Lung (tissue), 12 donors: ENCODE measurements around the gene PELI2. TPM values are rescaled to one million over a fixed set of nuclear protein-coding genes. Genes with fewer than 3 reads are reported as not detected.

Experiments used
- ATAC-seq: fragments of 200-7000 bp; cut with Tn5 transposase; one replicate; pipeline ENCODE4 v1.9.1; 2020; ENCODE audit warnings: moderate number of reproducible peaks; ENCODE audit not compliant: insufficient read depth, low FRiP score
- DNase-seq, 3 donors: peaks; one replicate each; pipeline ENCODE4 v3.0.0-alpha.2; 2013 to 2017
- H3K27ac ChIP-seq, 2 donors: one replicate each; pipeline ENCODE4 v1.5.1; 2013; ENCODE audit warnings: mild to moderate bottlenecking in 2 of 2, moderate library complexity in 2 of 2, control low read depth in 1 of 2, inconsistent platforms in 1 of 2, low read depth in 1 of 2, low read length in 1 of 2
- H3K27me3 ChIP-seq, 3 donors: one replicate each; pipeline ENCODE4 v1.5.1; 2013; ENCODE audit warnings: low read length in 2 of 3; ENCODE audit not compliant: control insufficient read depth in 3 of 3, insufficient read depth in 3 of 3
- H3K36me3 ChIP-seq, 4 donors: one replicate each; pipeline ENCODE4 v1.5.1; 2013; ENCODE audit warnings: low read length in 4 of 4, mild to moderate bottlenecking in 1 of 4, moderate library complexity in 1 of 4; ENCODE audit not compliant: control insufficient read depth in 4 of 4, insufficient read depth in 4 of 4
- H3K4me1 ChIP-seq, 5 donors: one replicate each; pipeline ENCODE4 v1.5.1; 2013; ENCODE audit warnings: low read length in 5 of 5, mild to moderate bottlenecking in 2 of 5, moderate library complexity in 1 of 5; ENCODE audit not compliant: control insufficient read depth in 5 of 5, insufficient read depth in 5 of 5
- H3K4me3 ChIP-seq: one replicate; pipeline ENCODE4 v1.5.1; 2013; ENCODE audit warnings: mild to moderate bottlenecking, control low read depth, moderate library complexity
- H3K9ac ChIP-seq, 2 donors: one replicate each; pipeline ENCODE4 v1.5.1; 2013; ENCODE audit warnings: low read length in 2 of 2, control low read depth in 1 of 2; ENCODE audit not compliant: insufficient read depth in 1 of 2
- H3K9me3 ChIP-seq, 4 donors: one replicate each; pipeline ENCODE4 v1.5.1; 2013; ENCODE audit warnings: low read length in 3 of 4, mild to moderate bottlenecking in 1 of 4, moderate library complexity in 1 of 4; ENCODE audit not compliant: control insufficient read depth in 4 of 4, insufficient read depth in 3 of 4
- CTCF ChIP-seq: IDR thresholded peaks from 2 replicates; pipeline ENCODE4 v1.5.1; 2012; ENCODE audit warnings: mild to moderate bottlenecking; ENCODE audit errors: control extremely low read depth, extremely low read depth
- WGBS, 2 donors: extraction: QIAGEN DNeasy Blood & Tissue Kit; methylation state at CpG; one replicate each; pipeline ENCODE4 v1.1.7; 2013; 5-methylcytosine and 5-hydroxymethylcytosine counted together
- polyA plus RNA-seq, 2 donors: library from polyadenylated mRNA; stranded (reverse); fragments of 200-250 nt; gene quantifications; one replicate each; pipeline ENCODE4 v1.2.1, GENCODE V29; 2013
- total RNA-seq, 2 donors: library from RNA; depleted of rRNA in 1 of 2; stranded (reverse); fragments of >200 nt in 1 of 2; gene quantifications; one replicate each; pipeline ENCODE4 v1.2.1, GENCODE V29; 2014 to 2021
- donor health status: control.
- donor health status: control.
- donor health status: Bipolar disorder and iron deficiency.
- donor health status: healthy.
- donor health status: DM: yes; HTN: yes; CAD: no.

PELI2 gene
- total and polyA plus RNA-seq, 4 donors, result 3.8 to 21.1 (median 8.5) TPM

- H3K4me3 ChIP-seq, result no peak overlapping the region
- no peak for TF ChIP-seq CTCF
- H3K36me3 ChIP-seq, result no peaks in the 10 kb centered on the region
- peaks cover 0 to 9% (median 5%) of the 10 kb centered on the region in 5 donors for H3K4me1 ChIP-seq
- no peak for DNase-seq
- ATAC-seq, result no peak
- H3K9me3 ChIP-seq, result no peaks in the 10 kb centered on the region
- H3K27me3 ChIP-seq, result no peaks in the 10 kb centered on the region
- no peak overlapping the region for H3K27ac ChIP-seq
- 24 to 59% methylated on average over 1 of the region's 1 CpG for WGBS, 2 donors
- no peak overlapping the region for H3K9ac ChIP-seq
Observed at GRCh38 chr14:56147449-56147848, 29.2 kb downstream of the PELI2 start.

- Histone ChIP-seq H3K9ac (no peak overlapping the region), H3K27ac (no peak overlapping the region), H3K27me3 (no peaks in the 10 kb centered on the region), H3K36me3 (no peaks in the 10 kb centered on the region), H3K9me3 (no peaks in the 10 kb centered on the region), H3K4me3 (no peak overlapping the region), H3K4me1 (peaks cover 0 to 9% (median 5%) of the 10 kb centered on the region in 5 donors)
- ATAC-seq (no peak), DNase-seq (no peak)
- no peak for TF ChIP-seq CTCF
- 61 to 73% methylated on average over 3 of the region's 3 CpGs for WGBS, 2 donors
Observed at GRCh38 chr14:56147986-56148901, 30.0 kb downstream of the PELI2 start.

DNA sequence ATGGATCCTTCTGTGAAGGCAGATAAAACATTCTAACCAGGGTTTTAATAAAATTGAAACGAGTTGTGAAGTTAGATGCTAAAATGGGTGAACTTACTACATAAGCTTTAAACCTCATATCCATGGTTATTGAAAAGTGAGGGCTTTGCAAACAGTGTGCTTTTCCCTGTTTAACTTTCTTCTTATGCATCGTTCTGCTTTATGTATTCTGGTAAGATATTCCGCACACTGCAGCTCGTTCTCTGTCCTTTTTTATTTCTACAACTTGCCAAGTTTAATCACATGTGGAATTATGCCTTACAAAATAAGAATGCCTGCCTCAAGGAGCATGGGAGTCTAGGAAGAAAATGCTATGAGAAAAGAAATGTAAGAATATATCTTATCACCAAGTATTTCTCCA lies 30.9 kb downstream of the PELI2 start:
- Histone ChIP-seq H3K4me1 (peaks cover 0 to 9% (median 5%) of the 10 kb centered on the region in 5 donors), H3K9me3 (no peaks in the 10 kb centered on the region), H3K36me3 (no peaks in the 10 kb centered on the region), H3K27me3 (no peaks in the 10 kb centered on the region), H3K4me3 (no peak overlapping the region), H3K27ac (no peak overlapping the region), H3K9ac (no peak overlapping the region)
- TF ChIP-seq CTCF, result no peak
- DNase-seq (no peak), ATAC-seq (no peak)
- WGBS, 2 donors, result 59 to 74% methylated on average over 4 of the region's 4 CpGs
